Measurements from ENCODE around the gene MAP3K1.

MAP3K1 gene

DNA sequence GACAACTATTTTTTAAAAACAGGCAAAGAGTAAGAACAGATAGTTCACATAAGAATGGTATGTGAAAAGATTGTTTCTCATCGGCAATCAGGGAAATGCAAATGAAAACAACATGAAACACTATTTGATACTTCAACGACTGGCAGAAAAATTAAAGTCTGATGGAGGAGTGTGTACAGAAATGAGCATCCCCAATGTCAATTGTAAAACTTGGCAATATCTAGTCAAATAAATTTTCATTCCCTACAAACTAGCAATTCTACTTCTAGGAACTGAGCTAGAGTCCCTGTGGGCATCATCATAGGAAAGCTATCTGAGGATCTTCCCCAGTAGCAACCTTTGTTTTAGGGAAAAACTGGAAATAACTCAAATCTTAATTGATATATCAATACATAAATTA is 29.0 kb upstream of the MAP3K1 start:
- H3K27ac ChIP-seq, result no peak overlapping the region
- no peak for TF ChIP-seq ZFX (IDR thresholded peaks at IDR 0.05)
- TF ChIP-seq, protein P1, sequence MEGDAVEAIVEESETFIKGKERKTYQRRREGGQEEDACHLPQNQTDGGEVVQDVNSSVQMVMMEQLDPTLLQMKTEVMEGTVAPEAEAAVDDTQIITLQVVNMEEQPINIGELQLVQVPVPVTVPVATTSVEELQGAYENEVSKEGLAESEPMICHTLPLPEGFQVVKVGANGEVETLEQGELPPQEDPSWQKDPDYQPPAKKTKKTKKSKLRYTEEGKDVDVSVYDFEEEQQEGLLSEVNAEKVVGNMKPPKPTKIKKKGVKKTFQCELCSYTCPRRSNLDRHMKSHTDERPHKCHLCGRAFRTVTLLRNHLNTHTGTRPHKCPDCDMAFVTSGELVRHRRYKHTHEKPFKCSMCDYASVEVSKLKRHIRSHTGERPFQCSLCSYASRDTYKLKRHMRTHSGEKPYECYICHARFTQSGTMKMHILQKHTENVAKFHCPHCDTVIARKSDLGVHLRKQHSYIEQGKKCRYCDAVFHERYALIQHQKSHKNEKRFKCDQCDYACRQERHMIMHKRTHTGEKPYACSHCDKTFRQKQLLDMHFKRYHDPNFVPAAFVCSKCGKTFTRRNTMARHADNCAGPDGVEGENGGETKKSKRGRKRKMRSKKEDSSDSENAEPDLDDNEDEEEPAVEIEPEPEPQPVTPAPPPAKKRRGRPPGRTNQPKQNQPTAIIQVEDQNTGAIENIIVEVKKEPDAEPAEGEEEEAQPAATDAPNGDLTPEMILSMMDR (conservative IDR thresholded peaks at IDR 0.05), result no peak

DNA sequence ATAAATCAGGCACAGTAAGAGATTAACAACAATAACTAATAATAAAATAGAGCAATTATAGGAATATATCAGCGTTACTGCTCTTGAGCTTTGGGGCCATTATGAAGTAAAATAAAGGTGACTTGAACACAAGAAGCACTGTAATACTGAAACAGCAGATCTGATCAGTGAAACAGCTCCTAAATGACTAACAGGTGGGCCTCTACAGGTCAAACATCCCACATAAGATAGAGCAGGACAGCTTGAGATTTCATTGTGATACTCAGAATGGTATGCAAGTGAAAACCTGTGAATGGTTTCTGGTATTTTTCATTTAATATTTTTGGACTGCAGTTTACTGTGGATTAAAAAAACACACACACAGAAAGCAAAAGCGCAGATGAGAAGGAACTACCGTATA is 24.0 kb upstream of the MAP3K1 start:
- TF ChIP-seq, protein P1 (conservative IDR thresholded peaks at IDR 0.05), result no peak
- H3K27ac ChIP-seq, result no peak overlapping the region

DNA sequence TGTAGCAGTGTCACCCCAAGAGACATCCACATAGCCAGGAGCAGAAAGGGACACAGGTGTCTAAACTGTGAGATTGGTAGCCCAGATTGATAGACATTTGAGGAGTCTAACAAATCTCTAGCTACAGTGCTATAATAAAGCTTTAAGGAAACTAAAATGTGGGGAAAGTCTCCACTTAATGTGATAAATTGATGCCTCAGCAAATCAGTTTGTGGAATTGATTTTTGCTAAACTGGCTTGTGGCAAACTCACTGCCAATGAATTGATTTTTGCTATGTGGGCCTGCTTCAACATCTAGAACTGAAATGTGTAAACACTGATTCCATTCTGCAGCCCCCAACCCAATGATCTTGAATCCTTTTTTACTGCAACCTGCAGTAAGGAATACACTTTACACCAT is 16.8 kb upstream of the MAP3K1 start:
- H3K27ac ChIP-seq, result no peak overlapping the region
- TF ChIP-seq, protein P1 (conservative IDR thresholded peaks at IDR 0.05), result no peak
- no peak for TF ChIP-seq ZFX (IDR thresholded peaks at IDR 0.05)

DNA sequence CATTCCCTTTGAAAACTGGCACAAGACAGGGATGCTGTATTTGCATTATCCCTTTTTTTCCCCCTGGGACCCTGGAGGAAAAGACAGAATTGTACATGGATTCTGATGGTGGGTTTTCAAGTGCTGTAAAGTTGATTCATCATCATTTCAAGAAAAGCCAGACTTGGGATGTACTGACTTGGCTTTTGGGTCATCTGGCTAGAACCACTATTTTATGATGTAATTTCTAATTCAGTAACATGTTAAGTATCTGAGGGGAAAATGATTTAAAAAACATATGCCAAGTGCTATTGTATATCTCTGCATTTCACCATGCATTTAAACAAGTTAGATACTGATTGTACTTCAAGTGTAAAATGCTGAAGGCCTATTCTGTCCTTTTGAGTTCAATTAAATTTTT is 15.2 kb upstream of the MAP3K1 start:
- no peak overlapping the region for H3K27ac ChIP-seq
- TF ChIP-seq, protein P1 (conservative IDR thresholded peaks at IDR 0.05), result no peak

DNA sequence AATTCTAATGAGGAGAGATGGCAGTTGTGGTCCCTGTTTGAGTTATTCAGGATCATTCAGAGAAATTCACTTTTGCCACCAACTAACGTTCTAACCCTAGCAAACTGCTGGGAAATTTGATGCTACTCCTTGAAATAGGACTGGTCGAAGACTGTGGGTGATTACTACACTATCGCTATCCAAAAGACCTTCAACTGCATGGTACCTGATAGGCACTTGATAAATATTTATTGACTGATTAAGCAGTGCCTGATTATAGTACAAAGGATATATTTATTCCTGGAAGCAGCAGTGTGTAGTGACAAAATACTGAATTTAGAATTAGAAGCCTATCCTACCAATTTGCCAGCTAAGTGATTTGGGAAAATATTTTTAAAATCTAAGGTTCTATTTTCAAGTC is 14.1 kb upstream of the MAP3K1 start:
- H3K27ac ChIP-seq, result no peak overlapping the region
- TF ChIP-seq, protein P1 (conservative IDR thresholded peaks at IDR 0.05), result no peak
- no peak for TF ChIP-seq ZFX (IDR thresholded peaks at IDR 0.05)

DNA sequence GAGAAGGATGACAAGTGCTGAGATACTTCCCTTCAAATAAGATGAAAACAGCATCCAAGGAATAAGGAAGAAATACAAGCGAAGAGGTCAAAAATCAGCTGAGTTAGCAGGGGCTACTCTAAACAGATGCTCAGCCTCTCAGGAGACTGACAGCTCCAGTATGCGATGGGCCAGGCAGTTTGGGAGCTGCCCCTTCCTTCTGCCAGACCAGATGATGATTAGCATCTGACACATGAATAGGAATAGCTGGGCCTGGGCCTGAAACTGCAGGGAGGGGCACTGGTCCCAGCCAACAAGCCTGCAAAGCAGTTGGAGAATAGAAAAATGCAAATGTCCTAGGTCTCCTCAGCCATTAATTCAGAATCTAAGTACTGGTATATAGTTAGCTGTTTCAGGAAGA is 13.1 kb upstream of the MAP3K1 start:
- TF ChIP-seq ZFX (IDR thresholded peaks at IDR 0.05), result no peak
- TF ChIP-seq, protein P1 (conservative IDR thresholded peaks at IDR 0.05), result no peak

DNA sequence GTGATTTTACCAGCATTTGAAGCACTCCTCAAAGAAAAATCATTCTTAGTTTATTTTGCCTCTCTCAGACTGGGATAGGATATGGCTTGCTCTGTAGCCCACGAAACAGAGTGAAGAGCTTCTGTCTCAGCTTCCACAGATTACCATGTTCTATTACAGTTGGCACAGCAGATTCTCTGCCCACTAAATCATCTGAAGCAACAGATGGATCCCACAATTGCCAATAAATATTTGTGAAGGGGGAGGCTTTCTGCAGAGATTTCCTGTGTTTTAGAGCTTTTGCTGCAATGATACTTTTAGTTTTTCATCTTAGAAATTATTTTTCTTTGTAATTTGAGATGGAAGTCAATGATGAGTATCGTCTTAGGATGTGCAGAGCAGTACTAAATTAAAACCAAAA is 12.3 kb upstream of the MAP3K1 start:
- TF ChIP-seq ZFX (IDR thresholded peaks at IDR 0.05), result no peak
- TF ChIP-seq, protein P1 (conservative IDR thresholded peaks at IDR 0.05), result no peak
- no peak overlapping the region for H3K27ac ChIP-seq

More for the DNA sequence above, 13.1 kb upstream of the MAP3K1 start:
- no peak overlapping the region for H3K27ac ChIP-seq
